Measurements from ENCODE around the gene GZMM.

Gene GZMM

DNA sequence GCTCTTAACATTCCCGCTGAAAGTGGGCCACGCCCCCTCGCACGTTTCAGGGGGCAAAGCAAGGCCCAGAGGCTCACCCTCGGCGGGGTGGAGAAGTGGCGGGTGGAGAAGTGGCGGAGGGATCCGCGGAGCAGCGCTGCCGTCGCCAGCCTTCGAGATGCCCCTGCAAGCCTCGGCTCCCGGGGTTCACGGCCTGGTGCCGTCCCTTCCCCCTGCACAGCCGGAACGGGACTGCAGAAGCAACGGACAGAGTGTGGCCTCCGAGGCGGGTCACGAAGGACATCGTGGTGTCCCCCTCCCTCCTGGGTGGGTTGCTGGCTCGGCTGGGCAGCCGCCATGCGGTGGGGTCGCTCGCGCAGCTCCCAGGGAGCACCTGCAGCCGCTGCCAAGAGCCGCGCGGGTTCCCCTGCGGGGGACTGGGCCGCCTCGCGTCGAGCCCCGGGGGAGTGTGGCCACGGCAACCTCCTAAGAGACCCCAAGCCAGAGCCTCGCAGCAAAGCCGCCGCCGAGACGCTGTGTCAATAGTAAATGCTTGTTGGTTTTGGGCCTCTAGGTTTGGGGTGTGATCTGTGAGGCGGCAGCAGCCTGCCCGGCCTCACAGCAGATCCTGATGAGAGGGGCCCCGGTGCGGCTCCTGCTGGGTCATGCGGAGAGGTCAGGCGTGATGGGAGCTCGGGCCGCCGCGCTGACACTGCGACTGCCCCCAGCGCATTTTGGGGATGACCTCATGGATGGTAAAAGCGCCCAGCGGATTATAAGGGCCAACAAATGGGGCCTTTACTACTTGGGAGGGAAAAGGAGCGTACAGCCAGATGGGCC lies 31.1 kb upstream of the GZMM start:
- no peak overlapping the region for H3K4me3 ChIP-seq (ENCODE audit: control insufficient read depth, low read depth, low read length)
- DNase-seq (ENCODE audit: low read depth) = no peak
- TF ChIP-seq, protein P1, sequence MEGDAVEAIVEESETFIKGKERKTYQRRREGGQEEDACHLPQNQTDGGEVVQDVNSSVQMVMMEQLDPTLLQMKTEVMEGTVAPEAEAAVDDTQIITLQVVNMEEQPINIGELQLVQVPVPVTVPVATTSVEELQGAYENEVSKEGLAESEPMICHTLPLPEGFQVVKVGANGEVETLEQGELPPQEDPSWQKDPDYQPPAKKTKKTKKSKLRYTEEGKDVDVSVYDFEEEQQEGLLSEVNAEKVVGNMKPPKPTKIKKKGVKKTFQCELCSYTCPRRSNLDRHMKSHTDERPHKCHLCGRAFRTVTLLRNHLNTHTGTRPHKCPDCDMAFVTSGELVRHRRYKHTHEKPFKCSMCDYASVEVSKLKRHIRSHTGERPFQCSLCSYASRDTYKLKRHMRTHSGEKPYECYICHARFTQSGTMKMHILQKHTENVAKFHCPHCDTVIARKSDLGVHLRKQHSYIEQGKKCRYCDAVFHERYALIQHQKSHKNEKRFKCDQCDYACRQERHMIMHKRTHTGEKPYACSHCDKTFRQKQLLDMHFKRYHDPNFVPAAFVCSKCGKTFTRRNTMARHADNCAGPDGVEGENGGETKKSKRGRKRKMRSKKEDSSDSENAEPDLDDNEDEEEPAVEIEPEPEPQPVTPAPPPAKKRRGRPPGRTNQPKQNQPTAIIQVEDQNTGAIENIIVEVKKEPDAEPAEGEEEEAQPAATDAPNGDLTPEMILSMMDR (IDR thresholded peaks at IDR 0.05; ENCODE audit: control insufficient read depth, insufficient read depth, low read depth, low read length, missing control alignments) = no peak

DNA sequence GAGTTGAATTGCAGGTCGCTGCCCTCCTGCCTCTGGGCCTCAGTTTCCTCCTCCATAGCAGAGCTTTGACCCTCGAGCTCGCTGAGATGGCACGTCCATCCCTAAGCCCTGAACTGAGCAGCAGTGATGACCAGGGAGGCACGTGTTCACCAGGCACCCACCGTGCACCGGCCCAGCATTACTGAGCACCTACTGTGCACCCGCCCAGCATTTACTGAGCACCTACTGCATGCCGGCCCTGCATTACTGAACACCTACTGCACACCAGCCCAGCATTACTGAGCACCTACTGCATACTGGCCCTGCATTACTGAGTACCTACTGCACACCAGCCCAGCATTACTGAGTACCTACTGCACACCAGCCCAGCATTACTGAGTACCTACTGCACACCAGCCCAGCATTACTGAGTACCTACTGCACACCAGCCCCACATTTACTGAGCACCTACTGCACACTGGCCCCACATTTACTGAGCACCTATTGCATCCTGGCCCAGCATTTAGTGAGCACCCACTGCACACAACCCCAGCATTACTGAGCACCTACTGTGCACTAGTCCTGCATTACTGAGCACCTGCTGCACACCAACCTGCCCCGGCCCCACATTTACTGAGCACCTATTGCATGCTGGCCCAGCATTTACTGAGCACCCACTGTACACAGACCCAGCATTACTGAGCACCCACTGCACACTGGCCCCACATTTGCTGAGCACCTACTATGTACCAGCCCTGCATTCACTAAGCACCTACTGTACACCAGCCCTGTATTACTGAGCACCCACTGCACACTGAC lies 30.3 kb upstream of the GZMM start:
- no peak overlapping the region for H3K4me3 ChIP-seq (ENCODE audit: control insufficient read depth, low read depth, low read length)
- no peak for DNase-seq (ENCODE audit: low read depth)
- TF ChIP-seq, protein P1 (IDR thresholded peaks at IDR 0.05; ENCODE audit: control insufficient read depth, insufficient read depth, low read depth, low read length, missing control alignments) = no peak

DNA sequence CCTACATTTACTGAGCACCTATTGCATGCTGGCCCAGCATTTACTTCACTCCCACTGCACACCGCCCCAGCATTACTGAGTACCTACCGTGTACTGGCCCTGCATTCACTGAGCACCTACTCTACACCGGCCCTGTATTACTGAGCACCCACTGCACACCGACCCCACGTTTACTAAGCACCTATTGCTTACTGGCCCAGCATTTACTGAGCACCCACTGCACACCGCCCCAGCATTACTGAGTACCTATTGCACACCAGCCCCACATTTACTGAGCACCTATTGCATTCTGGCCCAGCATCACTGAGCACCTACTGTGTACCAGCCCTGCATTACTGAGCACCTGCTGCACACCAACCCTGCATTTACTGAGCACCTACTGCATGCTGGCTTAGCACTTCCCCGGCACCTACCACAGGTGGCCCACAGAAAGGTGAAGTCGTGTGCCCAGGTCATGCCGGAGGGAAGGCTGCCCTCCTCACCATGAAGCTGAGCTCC lies 29.6 kb upstream of the GZMM start:
- TF ChIP-seq, protein P1 (IDR thresholded peaks at IDR 0.05; ENCODE audit: control insufficient read depth, insufficient read depth, low read depth, low read length, missing control alignments) = no peak
- no peak overlapping the region for H3K4me3 ChIP-seq (ENCODE audit: control insufficient read depth, low read depth, low read length)
- DNase-seq (ENCODE audit: low read depth) = no peak

DNA sequence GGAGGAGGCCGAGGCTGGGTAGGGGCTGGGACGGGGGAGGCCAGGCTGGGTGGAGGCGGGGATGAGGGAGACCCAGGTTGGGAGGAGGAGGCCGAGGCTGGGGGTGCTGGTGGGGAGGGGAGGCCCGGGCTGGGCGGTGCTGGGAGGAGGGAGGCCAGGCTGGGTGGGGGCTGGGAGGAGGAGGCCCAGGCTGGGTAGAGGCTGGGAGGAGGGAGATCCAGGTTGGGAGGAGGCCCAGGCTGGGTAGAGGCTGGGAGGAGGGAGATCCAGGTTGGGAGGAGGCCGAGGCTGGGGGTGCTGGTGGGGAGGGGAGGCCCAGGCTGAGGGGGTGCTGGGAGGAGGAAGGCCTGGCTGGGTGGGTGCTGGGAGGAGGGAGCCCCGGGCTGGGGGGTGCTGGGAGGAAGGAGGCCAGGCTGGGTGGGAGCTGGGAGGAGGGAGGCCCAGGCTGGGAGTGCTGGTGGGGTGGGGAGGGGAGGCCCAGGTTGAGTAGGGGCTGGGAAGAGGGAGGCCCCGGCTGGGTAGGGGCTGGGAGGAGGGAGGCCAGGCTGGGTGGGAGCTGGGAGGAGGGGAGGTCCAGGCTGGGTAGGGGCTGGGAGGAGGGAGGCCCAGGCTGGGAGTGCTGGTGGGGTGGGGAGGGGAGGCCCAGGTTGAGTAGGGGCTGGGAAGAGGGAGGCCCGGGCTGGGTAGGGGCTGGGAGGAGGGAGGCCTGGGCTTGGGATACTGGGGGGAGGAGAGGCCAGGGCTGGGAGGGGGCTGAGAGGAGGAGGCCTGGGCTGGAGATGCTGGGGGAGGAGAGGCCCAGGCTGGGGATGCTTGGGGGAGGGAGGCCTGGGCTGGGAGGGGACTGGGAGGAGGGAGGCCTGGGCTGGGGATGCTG lies 25.9 kb upstream of the GZMM start:
- DNase-seq (ENCODE audit: low read depth) = no peak
- TF ChIP-seq, protein P1 (IDR thresholded peaks at IDR 0.05; ENCODE audit: control insufficient read depth, insufficient read depth, low read depth, low read length, missing control alignments) = no peak
- no peak overlapping the region for H3K4me3 ChIP-seq (ENCODE audit: control insufficient read depth, low read depth, low read length)

DNA sequence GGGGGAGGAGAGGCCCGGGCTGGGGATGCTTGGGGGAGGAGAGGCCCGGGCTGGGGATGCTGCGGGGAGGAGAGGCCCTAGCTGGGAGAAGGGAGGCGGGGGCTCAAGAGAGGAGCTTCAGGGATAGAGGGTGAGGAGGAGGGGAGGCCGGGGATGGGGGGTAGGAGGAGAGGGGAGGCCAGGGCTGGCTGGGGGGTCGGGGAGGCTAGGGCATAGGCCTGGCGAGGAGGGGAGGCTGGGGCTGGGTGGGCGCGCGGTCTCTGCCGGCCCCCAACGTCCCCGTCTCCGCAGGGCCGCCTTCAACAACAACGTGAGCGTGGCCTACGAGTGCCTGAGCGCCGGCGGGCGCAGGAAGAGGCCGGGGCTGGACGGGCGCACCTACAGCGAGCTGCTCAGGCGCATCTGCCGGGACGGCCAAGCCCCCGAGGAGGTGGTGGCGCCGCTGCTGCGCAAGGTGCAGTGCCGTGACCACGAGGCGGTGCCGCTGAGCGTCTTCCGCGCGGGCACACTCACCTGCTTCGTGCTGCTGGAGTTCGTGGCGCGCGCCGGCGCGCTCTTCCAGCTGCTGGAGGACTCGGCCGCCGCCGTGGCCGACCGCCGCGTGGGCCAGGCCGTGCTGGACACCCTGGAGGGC lies 25.1 kb upstream of the GZMM start:
- TF ChIP-seq, protein P1 (IDR thresholded peaks at IDR 0.05; ENCODE audit: control insufficient read depth, insufficient read depth, low read depth, low read length, missing control alignments) = no peak
- H3K4me3 ChIP-seq (ENCODE audit: control insufficient read depth, low read depth, low read length) = no peak overlapping the region
- no peak for DNase-seq (ENCODE audit: low read depth)

Measured in AG09309 (cell line).